GM19240 (cell line): ENCODE results near the gene NECTIN1.

Experiments used
- DNase-seq: peaks from one replicate; pipeline ENCODE4 v3.0.0; 2011; ENCODE audit warnings: low spot score; ENCODE audit not compliant: insufficient read length

NECTIN1 gene

DNA sequence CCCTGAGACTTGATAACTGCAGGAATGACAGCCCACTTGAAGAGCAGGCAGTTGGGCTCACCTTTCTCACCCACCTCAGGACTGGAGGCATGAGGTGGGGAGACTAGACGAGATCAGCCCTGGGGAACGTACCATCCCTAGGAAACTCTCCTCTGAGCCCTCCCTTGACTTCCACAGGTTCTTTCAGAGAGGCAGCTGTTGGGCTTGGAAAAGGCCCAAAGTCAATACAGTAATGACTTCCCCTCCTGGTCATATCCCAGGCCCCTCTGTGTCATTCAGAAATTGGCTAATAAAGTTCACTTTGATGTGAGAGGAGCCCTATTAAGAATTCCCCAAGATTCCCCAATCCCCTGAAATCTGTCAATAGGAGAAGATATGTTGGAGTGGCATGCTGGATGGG is 5.8 kb upstream of the NECTIN1 start:
- no peak for DNase-seq

DNA sequence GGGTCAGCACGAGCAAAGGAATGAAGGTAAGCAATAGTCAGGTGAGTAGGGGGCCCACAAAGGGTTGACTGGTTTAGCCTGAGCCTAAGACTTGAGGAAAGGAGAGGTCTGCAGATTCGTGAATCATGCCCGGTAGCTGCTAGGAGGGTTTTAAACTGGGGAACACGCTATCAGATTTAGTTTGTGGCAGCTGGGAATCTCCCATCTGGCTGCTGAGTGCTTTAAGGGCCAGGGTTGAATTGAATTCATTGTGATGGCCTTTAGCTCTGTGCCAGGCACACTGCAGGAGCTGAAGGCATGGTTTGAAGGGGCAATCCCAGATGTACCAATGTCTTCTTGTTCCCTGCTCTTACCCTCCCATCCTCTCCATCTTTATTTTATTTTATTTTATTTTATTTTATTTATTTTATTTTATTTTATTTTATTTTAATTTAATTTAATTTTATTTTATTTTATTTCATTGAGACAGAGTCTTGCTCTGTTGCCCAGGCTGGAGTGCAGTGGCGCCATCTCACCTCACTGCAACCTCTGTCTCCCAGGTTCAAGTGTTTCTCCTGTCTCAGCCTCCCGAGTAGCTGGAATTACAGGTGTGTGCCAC is 1.9 kb upstream of the NECTIN1 start:
- DNase-seq = no peak

DNA sequence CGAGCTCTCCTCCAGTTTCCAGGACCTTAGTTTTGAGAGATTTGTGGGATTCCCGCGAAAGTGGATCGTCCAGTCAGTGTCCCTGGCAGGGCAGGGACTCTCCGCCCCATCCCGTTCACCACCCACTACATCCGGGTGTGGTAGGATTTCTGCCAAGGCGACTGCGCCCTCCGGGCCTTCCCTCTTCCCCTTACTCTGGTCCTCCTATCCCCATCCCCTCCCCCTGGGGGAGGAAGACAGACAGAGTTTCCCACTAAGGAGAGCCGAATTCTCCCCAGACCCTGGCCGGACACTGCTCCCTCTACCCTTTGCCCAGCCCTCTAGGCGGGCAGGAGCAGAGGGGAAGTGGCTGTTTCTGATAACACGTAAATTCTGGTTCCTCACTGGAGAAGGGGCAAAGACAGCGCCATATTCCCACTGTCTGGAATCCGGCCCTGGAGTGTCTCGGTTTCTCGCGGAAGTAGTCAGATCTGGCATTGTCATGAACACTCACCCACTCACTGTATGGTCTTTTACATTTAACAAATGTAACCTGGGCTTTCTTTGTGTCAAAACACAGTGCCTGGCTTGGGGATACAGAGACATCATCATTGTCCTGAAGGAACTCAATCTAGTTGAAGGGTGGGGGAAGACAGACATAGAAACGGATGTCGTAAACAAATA is 1.1 kb upstream of the NECTIN1 start:
- no peak for DNase-seq

DNA sequence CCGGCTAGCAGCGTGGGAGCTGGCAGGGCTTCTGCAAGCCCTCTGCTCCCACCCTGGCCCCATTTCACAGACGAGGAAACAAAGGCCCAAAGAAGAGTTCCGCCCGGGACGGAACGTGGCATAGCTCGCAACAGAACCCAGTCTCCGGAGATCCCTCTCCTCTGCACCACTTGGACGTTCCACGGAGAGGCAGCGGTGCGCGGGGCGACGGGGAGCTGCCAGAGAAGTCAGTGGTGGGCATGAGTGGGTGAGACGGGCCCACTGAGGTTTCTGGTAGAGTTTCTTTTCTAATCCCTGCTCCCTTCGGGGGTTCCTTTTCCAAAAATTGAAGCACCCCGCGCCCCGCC is 554 bp upstream of the NECTIN1 start:
- no peak for DNase-seq

DNA sequence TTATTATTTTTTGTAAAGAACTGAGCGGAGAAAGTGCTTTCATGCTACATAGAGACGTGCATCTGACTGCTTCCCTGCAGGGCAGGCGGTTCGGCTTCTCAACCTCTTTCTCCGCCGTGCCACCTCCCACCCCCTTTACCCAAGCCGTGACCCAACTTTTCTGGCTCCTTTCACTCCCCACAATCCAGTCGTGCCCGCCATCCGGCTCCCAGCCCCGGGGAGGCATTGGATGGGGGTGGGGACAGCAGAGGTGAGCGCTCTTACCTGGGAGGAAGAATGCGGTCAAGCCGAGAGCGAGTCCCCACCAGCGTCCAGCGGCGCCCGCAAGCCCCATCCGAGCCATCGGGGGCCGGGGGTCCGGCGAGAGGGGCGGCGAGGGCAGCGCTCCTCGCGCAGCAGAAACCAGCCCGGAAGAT is 781 bp downstream of the NECTIN1 start:
- no peak for DNase-seq

DNA sequence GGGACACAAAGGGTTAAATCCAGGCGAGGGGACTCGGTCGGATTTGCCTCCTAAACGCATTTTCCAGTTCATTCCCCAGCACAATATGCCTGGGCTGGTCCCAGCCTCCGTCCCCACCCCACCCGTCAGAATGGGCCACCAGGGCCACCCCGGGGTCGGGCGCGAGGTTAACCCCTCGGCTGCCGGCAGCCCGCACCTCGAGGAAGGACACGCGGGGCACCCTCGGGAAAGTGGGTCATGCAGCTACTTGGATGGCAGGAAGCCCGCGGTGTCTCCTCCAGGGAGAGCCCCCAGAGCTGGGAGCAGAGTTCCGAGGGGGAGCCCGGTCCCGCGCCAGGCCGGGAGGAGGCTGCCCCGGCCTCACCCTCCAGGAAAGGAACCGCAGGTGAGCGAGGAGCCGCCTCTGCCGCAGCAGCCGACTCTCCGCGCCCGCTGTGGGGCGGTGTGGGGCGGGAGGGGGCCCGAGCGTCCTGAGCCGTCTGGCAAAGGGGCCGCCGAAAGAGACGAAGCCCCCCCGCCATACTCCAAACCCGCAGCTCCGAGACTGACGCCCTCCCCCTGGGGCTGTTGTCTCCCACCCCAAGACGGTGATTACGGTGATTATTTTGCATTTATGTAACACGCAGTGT is 1.4 kb downstream of the NECTIN1 start:
- no peak for DNase-seq

DNA sequence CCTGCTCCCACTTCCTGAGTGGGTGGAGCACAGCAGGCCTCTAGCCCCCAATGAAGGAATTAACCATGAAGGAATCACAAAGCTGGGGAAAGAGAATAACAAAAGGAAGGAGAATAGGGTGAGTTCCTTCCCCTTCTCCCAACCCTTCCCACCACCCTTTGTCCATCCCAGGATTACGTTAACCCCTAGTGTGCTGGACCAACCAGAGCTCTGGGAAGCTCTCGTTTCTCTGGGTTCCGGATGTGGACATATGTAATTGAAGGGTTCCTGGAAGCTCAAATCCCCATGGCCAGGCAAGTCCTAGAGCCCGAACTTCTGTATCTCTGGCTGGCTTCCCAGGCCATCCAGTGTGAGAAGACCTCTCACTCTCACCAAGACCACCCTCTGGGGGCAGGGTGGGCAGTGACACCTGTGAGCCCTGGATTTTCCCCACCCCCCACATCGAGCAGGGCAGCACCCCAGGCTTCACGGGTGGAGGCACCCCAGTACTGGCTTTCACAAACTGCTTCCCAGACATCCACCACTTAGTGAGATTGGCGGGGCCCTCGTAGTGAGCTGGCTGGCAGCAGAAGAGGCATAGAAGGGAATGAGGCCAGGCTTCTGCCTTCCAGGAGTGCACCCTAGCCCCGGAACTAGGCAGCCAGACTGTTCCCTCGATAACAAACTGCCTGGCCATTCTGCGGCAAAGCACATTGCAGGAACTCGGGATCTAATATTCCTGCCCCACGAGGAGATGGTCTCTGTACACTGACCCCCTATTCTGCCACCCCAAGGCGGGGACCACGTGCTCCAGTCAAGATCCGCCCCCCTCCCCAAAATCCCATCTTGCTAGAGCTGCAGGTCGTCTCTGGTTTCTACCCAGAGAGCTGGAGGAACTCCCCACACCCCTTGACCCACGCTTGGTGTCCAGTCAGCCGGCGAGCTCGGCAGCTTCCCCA is 2.1 kb downstream of the NECTIN1 start:
- DNase-seq = no peak

DNA sequence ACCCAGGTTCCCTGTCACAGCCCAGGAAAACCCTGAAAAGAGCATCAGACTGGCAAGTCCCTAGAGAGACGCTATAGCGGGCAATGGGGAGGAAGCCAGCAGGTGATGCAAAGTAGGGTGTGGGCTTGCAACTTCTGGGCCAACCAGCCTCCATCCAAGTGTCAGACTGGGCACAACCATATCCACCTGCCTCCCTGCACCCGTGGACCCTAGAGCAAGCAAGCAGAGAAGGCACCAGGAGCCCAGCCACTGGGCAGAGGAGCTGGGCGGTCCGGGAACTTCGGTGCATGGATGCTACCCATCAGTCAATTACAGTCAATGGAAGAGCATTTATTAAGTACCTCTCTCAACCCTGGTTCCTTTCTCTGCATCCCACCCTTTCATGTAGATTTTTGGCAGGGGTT is 2.8 kb downstream of the NECTIN1 start:
- DNase-seq = no peak

DNA sequence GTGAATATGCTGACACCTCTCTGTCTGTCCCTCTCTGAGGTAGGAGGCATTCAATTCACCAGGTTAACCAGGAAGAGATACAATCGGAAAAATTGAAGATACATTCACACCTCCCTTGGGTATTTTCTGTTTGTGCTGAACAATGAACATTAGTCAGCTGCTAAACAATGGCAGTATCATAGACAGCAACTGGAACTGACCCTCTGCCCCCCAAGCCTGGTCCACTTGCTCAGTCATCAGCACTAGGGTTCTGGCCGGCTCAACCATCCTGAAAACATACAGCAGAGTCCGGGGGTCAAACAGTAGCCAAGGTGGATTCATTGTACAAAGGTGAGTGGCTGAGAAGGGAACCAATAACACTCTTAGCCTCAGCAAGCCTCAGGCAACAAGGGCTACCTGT is 4.0 kb downstream of the NECTIN1 start:
- no peak for DNase-seq

DNA sequence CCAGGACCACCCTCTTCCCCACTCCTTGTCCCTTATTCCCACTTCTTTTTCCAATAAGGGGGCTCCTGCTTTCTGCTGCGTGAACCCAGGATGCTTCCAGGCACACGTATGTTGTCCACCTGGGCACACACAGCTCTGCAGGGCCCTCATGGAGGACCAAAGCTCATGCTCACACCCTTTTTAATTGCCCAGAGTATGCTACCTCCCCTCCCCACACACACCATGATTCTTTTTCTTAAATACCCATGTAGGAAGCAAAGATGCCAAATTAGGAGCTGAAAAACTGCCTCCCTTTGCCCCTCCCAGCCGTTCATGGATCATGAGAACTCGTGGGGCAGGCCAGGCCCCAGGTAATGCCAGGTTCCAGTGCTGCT is 5.1 kb downstream of the NECTIN1 start:
- DNase-seq = no peak

DNA sequence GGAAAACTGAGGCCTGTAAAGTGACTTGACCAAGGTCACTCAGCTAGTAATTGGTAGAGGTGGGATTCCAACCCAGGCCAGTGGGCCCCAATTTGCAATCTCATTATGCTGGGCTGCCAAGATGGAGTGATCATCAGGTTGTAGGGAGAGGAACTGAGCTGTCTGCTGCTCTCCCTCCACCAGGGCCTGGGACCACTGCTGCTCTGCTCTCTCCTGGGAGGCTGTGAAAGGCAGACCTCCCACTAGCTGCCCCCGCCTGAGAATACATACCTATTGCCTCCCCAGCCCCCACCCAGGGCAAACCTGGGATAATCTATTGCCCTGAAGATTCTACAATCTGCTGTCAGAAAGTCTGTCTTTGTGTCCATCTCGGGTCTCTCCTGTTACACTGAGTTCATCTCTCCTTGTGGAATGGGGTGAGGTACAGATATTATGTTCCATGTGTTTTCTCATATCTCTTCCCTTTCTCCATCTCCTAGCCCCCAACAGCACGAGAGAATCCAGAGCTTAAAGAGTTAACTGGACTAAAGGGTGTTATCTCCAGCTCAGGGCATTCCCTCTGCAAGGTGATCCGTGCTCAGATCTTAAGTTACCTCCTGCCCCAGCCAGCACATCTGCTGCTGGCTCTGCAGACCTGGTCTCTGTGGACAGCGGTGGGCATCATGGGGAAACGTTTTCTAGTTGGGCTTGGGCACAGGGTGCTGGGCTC is 5.6 kb downstream of the NECTIN1 start:
- no peak for DNase-seq

DNA sequence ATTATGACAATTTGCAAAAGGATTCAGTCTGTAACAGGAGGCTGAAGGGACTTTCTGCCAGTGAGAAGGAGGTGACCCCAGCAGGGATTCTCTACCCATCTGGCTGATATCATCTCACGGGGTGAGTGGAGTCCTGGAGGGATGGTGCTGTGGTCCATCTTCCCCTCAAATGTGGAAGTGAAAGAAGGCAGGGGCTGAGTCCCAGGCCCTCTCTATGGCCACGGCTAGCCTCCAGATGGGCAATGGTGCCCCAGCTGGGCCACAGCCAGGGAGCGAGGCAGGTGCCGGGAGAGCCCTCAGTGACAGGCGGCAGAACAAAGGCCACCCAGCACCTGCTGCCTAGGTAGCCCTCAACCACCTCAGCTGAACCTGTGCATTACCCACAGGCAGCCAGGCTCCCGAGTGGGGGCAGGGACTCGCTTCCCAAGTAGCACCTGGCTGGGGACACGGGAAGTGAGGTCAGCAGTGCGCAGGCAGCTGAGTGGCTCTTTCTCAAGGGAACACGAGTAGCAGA is 6.7 kb downstream of the NECTIN1 start:
- no peak for DNase-seq

DNA sequence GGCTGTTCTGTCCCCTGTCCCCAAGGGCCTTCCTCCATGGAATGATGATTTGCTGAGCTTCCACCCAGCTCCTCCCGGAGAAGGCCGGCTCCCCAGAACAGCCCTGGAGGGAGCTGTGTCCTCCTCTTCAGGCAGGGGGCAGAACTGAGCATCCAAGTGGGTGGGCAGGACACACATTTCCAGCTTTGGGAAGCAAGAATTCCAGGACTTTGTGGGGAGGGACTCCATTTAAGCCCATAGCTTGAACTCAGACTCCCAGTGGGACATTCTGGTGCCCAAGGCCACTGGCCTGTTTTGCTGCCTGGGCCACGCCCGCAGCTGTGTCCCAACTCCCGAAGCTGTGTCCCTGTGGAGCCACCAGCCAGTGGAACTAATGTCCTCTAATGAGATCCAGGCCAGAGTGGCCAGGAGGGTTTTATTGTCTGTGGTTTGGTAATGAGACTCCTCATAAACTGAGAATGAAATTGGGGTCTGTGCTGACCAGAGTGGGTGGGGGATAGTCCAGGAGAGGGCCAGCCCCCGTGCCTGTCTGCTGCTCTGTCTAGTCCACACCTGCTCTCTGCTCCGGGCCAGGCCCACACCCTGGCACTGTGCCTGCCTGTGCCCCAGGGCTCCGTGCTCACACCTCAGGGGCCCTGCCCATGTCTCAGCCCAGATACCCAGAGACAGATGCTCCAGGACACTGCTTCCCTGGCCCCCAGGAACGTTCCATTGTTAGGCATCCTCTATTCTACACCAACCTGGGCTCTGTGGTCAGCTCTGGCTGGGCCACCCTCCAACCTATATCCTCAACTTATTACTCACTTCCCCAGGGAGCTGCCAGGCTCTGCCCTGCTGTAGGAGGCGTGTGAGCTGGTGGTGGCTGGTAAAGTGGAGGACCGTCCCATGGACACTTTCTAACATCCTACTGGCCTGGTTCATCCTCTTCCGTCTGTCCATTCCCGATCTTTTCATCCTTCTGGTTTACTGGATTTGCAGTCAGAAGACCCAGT is 7.6 kb downstream of the NECTIN1 start:
- no peak for DNase-seq

DNA sequence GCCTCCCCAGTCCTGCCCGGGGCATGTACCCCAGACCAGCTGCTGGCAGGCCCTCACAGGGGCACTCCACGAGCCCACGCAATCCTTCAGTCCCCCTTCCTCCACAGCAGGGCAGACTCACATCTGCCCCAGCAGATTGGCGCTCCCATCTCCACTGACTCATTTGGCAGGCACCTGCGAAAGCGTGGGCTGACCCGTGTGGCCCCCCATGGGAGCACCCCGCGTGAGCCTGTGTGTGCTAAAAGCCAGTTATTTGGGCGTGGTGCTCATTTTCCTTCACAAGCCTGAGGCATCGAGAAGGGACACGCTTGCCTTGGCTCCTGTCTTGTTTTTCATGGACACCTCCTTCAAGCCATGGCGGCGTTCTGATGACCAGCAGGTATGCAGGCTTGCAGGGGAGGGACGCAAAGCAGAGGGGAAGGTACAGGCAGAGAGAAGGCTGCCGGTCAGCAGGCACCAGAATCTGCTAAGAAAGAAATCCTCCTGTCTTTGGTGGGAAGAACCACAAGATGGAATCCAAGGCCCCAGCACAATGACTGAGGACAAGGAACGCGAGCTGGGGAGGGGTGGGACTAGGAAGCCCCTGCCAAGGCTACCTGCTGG is 8.6 kb downstream of the NECTIN1 start:
- DNase-seq = no peak

DNA sequence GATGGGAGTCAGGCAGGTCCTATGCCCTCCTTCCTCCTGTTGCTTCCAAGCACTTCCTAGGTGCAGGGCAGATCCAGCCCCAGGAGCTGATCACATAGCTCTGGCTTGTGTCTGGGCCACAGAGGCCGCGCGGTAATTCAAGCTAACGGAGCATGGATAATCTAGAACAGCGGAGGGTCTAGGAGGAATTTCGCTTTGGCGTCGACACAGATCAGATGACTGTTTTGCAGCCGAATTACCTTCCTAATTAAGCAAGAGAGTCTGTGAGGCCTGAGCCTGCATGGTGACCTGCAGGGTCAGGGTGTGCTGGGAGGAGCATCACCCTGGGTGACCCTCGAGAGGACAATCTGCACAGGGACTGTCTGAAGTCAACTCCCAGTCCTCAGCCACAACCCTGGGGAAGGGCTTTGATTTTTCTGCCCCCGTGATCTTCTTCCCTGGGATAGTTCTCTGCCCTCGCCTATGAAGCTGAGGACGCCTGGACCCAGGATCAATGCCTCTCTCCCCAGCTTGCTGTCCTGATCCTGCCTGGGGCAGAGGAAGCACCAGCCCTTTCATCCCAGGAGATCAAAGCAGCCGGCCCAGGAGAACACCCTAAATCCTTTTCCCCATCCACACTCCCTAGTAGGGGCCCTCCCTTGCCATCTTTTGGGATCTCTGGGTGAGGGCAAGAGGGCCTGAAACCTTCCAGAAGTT is 11.0 kb downstream of the NECTIN1 start:
- no peak for DNase-seq

DNA sequence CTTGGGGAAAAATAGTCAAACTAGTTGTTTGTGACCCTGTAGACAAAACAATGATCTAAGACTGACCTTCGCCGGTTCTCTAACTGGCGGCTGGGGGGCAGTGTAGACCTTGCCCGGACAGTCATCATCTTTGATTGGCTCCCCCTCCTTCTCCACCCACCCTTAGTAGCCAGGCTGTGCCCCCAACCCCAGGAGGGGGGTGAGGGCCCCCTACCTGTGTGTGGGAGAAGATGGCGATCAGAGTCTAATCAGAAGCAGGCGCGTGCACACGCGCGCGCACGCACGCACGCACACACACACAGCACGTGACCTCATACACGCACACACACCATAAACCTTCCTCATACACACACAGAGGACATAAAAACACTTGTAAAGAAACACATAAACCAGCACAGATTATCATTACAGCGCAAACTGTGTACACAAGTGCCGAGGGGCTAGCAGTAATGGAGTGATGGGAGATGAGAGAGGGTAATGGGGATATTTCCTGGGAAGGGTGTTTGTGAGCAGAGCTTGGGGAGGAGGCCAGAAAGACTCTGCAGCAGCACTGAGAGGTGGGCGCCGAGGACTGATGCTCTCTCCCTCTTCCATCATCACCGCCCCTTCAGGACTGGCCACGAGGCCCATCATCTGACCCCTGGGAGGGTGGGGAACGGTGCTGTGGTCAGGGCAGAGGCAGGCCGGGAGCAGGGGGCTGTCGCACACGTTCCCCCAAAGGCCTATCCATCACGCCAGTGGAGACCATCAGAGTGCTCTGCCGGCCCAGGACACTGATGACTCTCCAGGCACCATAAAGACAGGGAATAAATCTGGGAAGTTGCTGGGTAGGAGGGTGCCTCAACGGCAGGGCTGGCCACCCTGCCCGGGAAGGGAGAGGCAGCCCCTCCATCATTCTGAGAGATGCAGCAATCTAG is 12.2 kb downstream of the NECTIN1 start:
- DNase-seq = no peak

DNA sequence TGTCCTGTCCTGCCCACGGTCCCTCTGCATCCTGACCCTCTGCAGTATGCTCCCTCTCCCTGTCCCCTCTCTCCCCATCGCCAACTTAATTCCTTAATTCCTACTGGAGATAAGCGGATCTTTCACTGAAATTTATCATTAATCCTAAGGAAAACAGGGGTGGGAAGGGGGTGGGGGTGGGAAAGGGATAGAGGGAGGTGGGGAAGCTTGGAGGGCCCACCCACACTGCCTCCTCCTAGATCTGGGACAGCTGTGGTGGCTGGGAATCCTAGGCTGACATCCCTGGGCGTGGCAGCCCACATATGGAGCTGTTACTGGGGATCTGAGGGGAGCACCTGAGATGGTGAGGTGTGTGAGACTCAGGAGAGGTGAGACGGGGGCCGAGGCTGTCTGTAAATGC is 14.4 kb downstream of the NECTIN1 start:
- no peak for DNase-seq

DNA sequence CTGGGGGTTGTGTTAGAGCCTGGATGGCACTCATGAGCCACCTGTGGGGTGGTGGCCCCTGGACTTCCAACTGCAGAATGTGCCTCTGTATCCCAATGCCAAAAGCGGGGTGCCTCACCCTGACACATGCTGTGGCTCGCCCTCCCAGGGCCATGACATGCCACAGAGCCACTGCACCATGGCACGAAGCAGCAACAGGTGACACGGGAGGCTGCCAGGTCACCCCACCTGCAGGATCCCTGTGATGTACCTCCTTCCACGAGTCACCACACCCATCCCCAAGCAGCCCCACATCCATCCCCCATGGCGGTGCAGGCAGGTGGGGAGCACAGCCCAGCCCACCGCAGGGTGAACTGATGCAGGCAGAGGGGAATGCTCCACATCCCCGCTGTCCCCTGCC is 14.8 kb downstream of the NECTIN1 start:
- no peak for DNase-seq
